ENCODE results near the gene CNTN5. TPM values are rescaled to one million over a fixed set of nuclear protein-coding genes. Genes with fewer than 3 reads are reported as not detected.

The CNTN5 gene
- polyA plus RNA-seq, 1 donor from 2014 or later: 1.1 TPM

- H3K79me2 ChIP-seq (replicated peaks; ENCODE audit: insufficient read depth, low read length): no peaks in the 10 kb centered on the region
- TF ChIP-seq MXI1 (conservative IDR thresholded peaks at IDR 0.05; ENCODE audit: poor library complexity, severe bottlenecking) (no peak), SMC3 (conservative IDR thresholded peaks at IDR 0.05; ENCODE audit: poor library complexity) (no peak)
- H3K27ac ChIP-seq (ENCODE audit: low read length): no peak overlapping the region
- no peaks in the 10 kb centered on the region for H3K36me3 ChIP-seq (ENCODE audit: insufficient read depth, low read length)
- H2AFZ ChIP-seq (ENCODE audit: low read depth, low read length): no peak overlapping the region
- H3K4me3 ChIP-seq (ENCODE audit: low read length): no peak overlapping the region
- H3F3A ChIP-seq (ENCODE audit: insufficient read depth, low read length, poor library complexity, severe bottlenecking): no peaks in the 10 kb centered on the region
- H3K9me2 ChIP-seq (ENCODE audit: insufficient read depth, low read length): no peaks in the 10 kb centered on the region
- no peak overlapping the region for H3K9ac ChIP-seq (ENCODE audit: low read length)
- H4K20me1 ChIP-seq (ENCODE audit: insufficient read depth): no peaks in the 10 kb centered on the region
- no peaks in the 10 kb centered on the region for H3K27me3 ChIP-seq (ENCODE audit: insufficient read depth, low read depth, low read length)
- H3K9me3 ChIP-seq (ENCODE audit: low read length): no peaks in the 10 kb centered on the region
- H3K4me2 ChIP-seq (ENCODE audit: low read length): no peak overlapping the region
These were observed 223.9 kb downstream of the CNTN5 start for GRCh38 chr11:99244613-99245012.

- Histone ChIP-seq H3K36me3 (ENCODE audit: insufficient read depth, low read length) (no peaks in the 10 kb centered on the region), H3K9me2 (ENCODE audit: insufficient read depth, low read length) (no peaks in the 10 kb centered on the region), H3F3A (ENCODE audit: insufficient read depth, low read length, poor library complexity, severe bottlenecking) (no peaks in the 10 kb centered on the region), H2AFZ (ENCODE audit: low read depth, low read length) (no peak overlapping the region), H3K27ac (ENCODE audit: low read length) (no peak overlapping the region), H3K79me2 (replicated peaks; ENCODE audit: insufficient read depth, low read length) (no peaks in the 10 kb centered on the region), H3K27me3 (ENCODE audit: insufficient read depth, low read depth, low read length) (no peaks in the 10 kb centered on the region), H3K9ac (ENCODE audit: low read length) (no peak overlapping the region), H3K4me3 (ENCODE audit: low read length) (no peak overlapping the region), H3K4me2 (ENCODE audit: low read length) (no peak overlapping the region), H3K9me3 (ENCODE audit: low read length) (no peaks in the 10 kb centered on the region), H4K20me1 (ENCODE audit: insufficient read depth) (no peaks in the 10 kb centered on the region)
- TF ChIP-seq MXI1 (conservative IDR thresholded peaks at IDR 0.05; ENCODE audit: poor library complexity, severe bottlenecking) (no peak), POLR2AphosphoS5 (IDR thresholded peaks at IDR 0.05) (no peak), EP300 (conservative IDR thresholded peaks at IDR 0.05; ENCODE audit: poor library complexity, severe bottlenecking) (no peak), EZH2 (IDR thresholded peaks at IDR 0.05; ENCODE audit: borderline replicate concordance, insufficient read depth, low read length, poor library complexity, severe bottlenecking) (no peak), REST (IDR thresholded peaks at IDR 0.05; ENCODE audit: borderline replicate concordance) (no peak), SMC3 (conservative IDR thresholded peaks at IDR 0.05; ENCODE audit: poor library complexity) (no peak), CTCF (IDR thresholded peaks at IDR 0.05; ENCODE audit: poor library complexity, severe bottlenecking) (no peak), TAF1 (IDR thresholded peaks at IDR 0.05; ENCODE audit: low read depth) (no peak), RAD21 (conservative IDR thresholded peaks at IDR 0.05) (no peak)
These were observed 225.4 kb downstream of the CNTN5 start for GRCh38 chr11:99246199-99246598.

- H3K27ac ChIP-seq (ENCODE audit: low read length): no peak overlapping the region
- H3F3A ChIP-seq (ENCODE audit: insufficient read depth, low read length, poor library complexity, severe bottlenecking): no peaks in the 10 kb centered on the region
- no peaks in the 10 kb centered on the region for H3K36me3 ChIP-seq (ENCODE audit: insufficient read depth, low read length)
- no peak overlapping the region for H3K4me2 ChIP-seq (ENCODE audit: low read length)
- H2AFZ ChIP-seq (ENCODE audit: low read depth, low read length): no peak overlapping the region
- H3K9ac ChIP-seq (ENCODE audit: low read length): no peak overlapping the region
- TF ChIP-seq POLR2AphosphoS5 (IDR thresholded peaks at IDR 0.05) (no peak), EP300 (conservative IDR thresholded peaks at IDR 0.05; ENCODE audit: poor library complexity, severe bottlenecking) (no peak), EZH2 (IDR thresholded peaks at IDR 0.05; ENCODE audit: borderline replicate concordance, insufficient read depth, low read length, poor library complexity, severe bottlenecking) (no peak), RAD21 (conservative IDR thresholded peaks at IDR 0.05) (no peak), CTCF (IDR thresholded peaks at IDR 0.05; ENCODE audit: poor library complexity, severe bottlenecking) (no peak), SMC3 (conservative IDR thresholded peaks at IDR 0.05; ENCODE audit: poor library complexity) (no peak)
- H3K27me3 ChIP-seq (ENCODE audit: insufficient read depth, low read depth, low read length): no peaks in the 10 kb centered on the region
- H3K4me3 ChIP-seq (ENCODE audit: low read length): no peak overlapping the region
- H3K79me2 ChIP-seq (replicated peaks; ENCODE audit: insufficient read depth, low read length): no peaks in the 10 kb centered on the region
- H4K20me1 ChIP-seq (ENCODE audit: insufficient read depth): no peaks in the 10 kb centered on the region
- H3K9me3 ChIP-seq (ENCODE audit: low read length): no peaks in the 10 kb centered on the region
- no peaks in the 10 kb centered on the region for H3K9me2 ChIP-seq (ENCODE audit: insufficient read depth, low read length)
These were observed 235.9 kb downstream of the CNTN5 start for GRCh38 chr11:99256614-99257013.
